ENCODE measurements around the gene MTHFD1L.

Gene MTHFD1L

DNA sequence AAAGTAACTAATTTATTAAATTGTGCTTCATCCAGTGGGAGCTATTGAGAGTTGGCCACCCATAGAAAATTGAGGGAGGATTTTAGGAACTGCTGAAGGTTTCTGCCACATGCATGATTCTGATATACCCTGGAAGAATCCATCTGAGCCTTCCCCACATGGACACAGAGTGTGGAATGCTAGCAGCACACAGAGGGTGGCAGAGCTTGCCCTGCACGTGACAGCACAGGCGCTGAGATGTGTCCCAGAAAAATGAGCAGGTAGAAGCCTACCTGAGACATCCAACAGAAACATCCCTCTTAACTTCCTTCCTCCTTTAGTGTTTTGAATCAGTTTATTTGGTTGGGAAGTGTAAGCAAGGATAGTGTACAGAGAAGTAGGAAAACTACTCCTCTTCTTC, 96.9 kb downstream of the MTHFD1L start:
- Histone ChIP-seq H3K4me1 (ENCODE audit: control insufficient read depth, insufficient read depth, low read length) (no peaks in the 10 kb centered on the region), H3K9me3 (ENCODE audit: control insufficient read depth, insufficient read depth, low read length) (no peaks in the 10 kb centered on the region), H3K36me3 (ENCODE audit: control insufficient read depth, insufficient read depth, low read length) (no peaks in the 10 kb centered on the region; the same call in 1 of the 2 replicates), H3K27ac (ENCODE audit: low read length) (no peak overlapping the region), H3K4me3 (ENCODE audit: low read length) (no peak overlapping the region), H3K27me3 (ENCODE audit: control insufficient read depth, insufficient read depth, low read length) (no peaks in the 10 kb centered on the region)
- no peak for DNase-seq (ENCODE audit: low read depth, low spot score)
- no CpG with 5 or more reads among the region's 2 CpGs for WGBS (ENCODE audit: insufficient coverage, insufficient read length)

GRCh38 chr6:150964765-150965164, 99.3 kb downstream of the MTHFD1L start:
- Histone ChIP-seq H3K4me3 (ENCODE audit: low read length) (no peak overlapping the region), H3K36me3 (ENCODE audit: control insufficient read depth, insufficient read depth, low read length) (no peaks in the 10 kb centered on the region; the same call in 1 of the 2 replicates), H3K27ac (ENCODE audit: low read length) (no peak overlapping the region), H3K4me1 (ENCODE audit: control insufficient read depth, insufficient read depth, low read length) (no peaks in the 10 kb centered on the region), H3K27me3 (ENCODE audit: control insufficient read depth, insufficient read depth, low read length) (no peaks in the 10 kb centered on the region), H3K9me3 (ENCODE audit: control insufficient read depth, insufficient read depth, low read length) (no peaks in the 10 kb centered on the region)
- DNase-seq (ENCODE audit: low read depth, low spot score) = no peak
- WGBS (ENCODE audit: insufficient coverage, insufficient read length) = no CpG with 5 or more reads among the region's 2 CpGs

DNA sequence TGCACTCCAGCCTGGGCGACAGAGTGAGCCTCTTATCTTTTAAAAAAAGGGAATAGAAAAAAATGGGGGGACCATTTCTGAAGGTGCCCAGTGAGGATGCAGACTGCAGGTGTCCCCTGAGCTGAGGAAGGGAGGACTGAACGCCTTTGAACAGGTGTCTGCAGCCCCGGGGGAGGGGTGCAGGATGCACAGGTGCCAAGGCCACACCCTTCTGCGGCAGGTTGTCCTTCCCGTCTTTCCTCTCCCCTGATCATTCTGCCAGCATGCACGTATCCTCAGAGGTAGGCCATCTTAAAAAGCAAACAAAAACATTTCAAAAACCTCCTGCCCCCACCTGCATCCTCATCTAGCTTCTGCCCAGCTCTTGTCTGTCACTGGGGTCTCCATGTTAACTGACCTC, 101.3 kb downstream of the MTHFD1L start:
- no peaks in the 10 kb centered on the region; the same call in 1 of the 2 replicates for H3K36me3 ChIP-seq (ENCODE audit: control insufficient read depth, insufficient read depth, low read length)
- no peaks in the 10 kb centered on the region for H3K4me1 ChIP-seq (ENCODE audit: control insufficient read depth, insufficient read depth, low read length)
- no peak for DNase-seq (ENCODE audit: low read depth, low spot score)
- whole genome bisulfite sequencing (ENCODE audit: insufficient coverage, insufficient read length) = no CpG with 5 or more reads among the region's 6 CpGs
- H3K27me3 ChIP-seq (ENCODE audit: control insufficient read depth, insufficient read depth, low read length) = no peaks in the 10 kb centered on the region
- no peaks in the 10 kb centered on the region for H3K9me3 ChIP-seq (ENCODE audit: control insufficient read depth, insufficient read depth, low read length)
- no peak overlapping the region for H3K27ac ChIP-seq (ENCODE audit: low read length)
- no peak overlapping the region for H3K4me3 ChIP-seq (ENCODE audit: low read length)

DNA sequence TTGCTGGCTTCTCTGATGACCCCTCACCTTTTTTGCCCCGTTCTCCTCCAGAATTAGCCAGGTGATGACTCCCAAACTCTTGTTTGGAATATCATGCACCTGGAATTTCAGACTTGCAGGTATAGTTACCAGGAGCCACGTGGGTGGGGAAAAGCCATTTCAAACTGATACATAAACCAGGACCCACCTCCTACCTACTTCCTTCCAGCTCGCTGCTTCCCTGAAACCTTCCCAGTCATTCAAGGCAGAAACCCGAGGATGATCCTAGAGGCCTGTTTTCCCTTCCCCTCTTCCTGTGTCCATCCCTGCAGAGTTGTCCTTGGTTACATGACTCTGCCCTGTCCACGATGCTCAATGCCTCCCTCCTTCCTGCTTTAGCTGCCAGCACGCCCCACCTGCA, 101.9 kb downstream of the MTHFD1L start:
- Histone ChIP-seq H3K4me3 (ENCODE audit: low read length) (no peak overlapping the region), H3K27ac (ENCODE audit: low read length) (no peak overlapping the region), H3K4me1 (ENCODE audit: control insufficient read depth, insufficient read depth, low read length) (no peaks in the 10 kb centered on the region), H3K36me3 (ENCODE audit: control insufficient read depth, insufficient read depth, low read length) (no peaks in the 10 kb centered on the region; the same call in 1 of the 2 replicates), H3K9me3 (ENCODE audit: control insufficient read depth, insufficient read depth, low read length) (no peaks in the 10 kb centered on the region), H3K27me3 (ENCODE audit: control insufficient read depth, insufficient read depth, low read length) (no peaks in the 10 kb centered on the region)
- no CpG with 5 or more reads among the region's 6 CpGs for WGBS (ENCODE audit: insufficient coverage, insufficient read length)
- DNase-seq (ENCODE audit: low read depth, low spot score) = no peak

GRCh38 chr6:150967910-150968309, 102.4 kb downstream of the MTHFD1L start:
- Histone ChIP-seq H3K9me3 (ENCODE audit: control insufficient read depth, insufficient read depth, low read length) (no peaks in the 10 kb centered on the region), H3K4me3 (ENCODE audit: low read length) (no peak overlapping the region), H3K4me1 (ENCODE audit: control insufficient read depth, insufficient read depth, low read length) (no peaks in the 10 kb centered on the region), H3K36me3 (ENCODE audit: control insufficient read depth, insufficient read depth, low read length) (no peaks in the 10 kb centered on the region; the same call in 1 of the 2 replicates), H3K27ac (ENCODE audit: low read length) (no peak overlapping the region), H3K27me3 (ENCODE audit: control insufficient read depth, insufficient read depth, low read length) (no peaks in the 10 kb centered on the region)
- DNase-seq (ENCODE audit: low read depth, low spot score) = no peak
- no CpG with 5 or more reads among the region's 8 CpGs for WGBS (ENCODE audit: insufficient coverage, insufficient read length)

GRCh38 chr6:150969901-150970300, 104.4 kb downstream of the MTHFD1L start:
- Histone ChIP-seq H3K4me1 (ENCODE audit: control insufficient read depth, insufficient read depth, low read length) (no peaks in the 10 kb centered on the region), H3K36me3 (ENCODE audit: control insufficient read depth, insufficient read depth, low read length) (no peaks in the 10 kb centered on the region; the same call in 1 of the 2 replicates), H3K4me3 (ENCODE audit: low read length) (no peak overlapping the region), H3K9me3 (ENCODE audit: control insufficient read depth, insufficient read depth, low read length) (no peaks in the 10 kb centered on the region), H3K27me3 (ENCODE audit: control insufficient read depth, insufficient read depth, low read length) (no peaks in the 10 kb centered on the region), H3K27ac (ENCODE audit: low read length) (no peak overlapping the region)
- DNase-seq (ENCODE audit: low read depth, low spot score) = no peak
- no CpG with 5 or more reads among the region's 4 CpGs for WGBS (ENCODE audit: insufficient coverage, insufficient read length)

- no peak for DNase-seq (ENCODE audit: low read depth, low spot score)
- no peaks in the 10 kb centered on the region for H3K4me1 ChIP-seq (ENCODE audit: control insufficient read depth, insufficient read depth, low read length)
- no peaks in the 10 kb centered on the region for H3K36me3 ChIP-seq (ENCODE audit: control insufficient read depth, insufficient read depth, low read length)
- no peak overlapping the region for H3K4me3 ChIP-seq (ENCODE audit: low read length)
- H3K27me3 ChIP-seq (ENCODE audit: control insufficient read depth, insufficient read depth, low read length) = no peaks in the 10 kb centered on the region
- H3K9me3 ChIP-seq (ENCODE audit: control insufficient read depth, insufficient read depth, low read length) = no peaks in the 10 kb centered on the region
- no peak overlapping the region for H3K27ac ChIP-seq (ENCODE audit: low read length)
- WGBS (ENCODE audit: insufficient coverage, insufficient read length) = no CpG with 5 or more reads among the region's 8 CpGs
These were observed 105.7 kb downstream of the MTHFD1L start for GRCh38 chr6:150971219-150971618.

GRCh38 chr6:150975136-150975535, 109.6 kb downstream of the MTHFD1L start:
- no CpG with 5 or more reads among the region's 6 CpGs for WGBS (ENCODE audit: insufficient coverage, insufficient read length)
- H3K4me1 ChIP-seq (ENCODE audit: control insufficient read depth, insufficient read depth, low read length) = no peaks in the 10 kb centered on the region
- H3K27me3 ChIP-seq (ENCODE audit: control insufficient read depth, insufficient read depth, low read length) = no peaks in the 10 kb centered on the region
- no peak for DNase-seq (ENCODE audit: low read depth, low spot score)
- no peaks in the 10 kb centered on the region for H3K36me3 ChIP-seq (ENCODE audit: control insufficient read depth, insufficient read depth, low read length)
- H3K9me3 ChIP-seq (ENCODE audit: control insufficient read depth, insufficient read depth, low read length) = no peaks in the 10 kb centered on the region
- no peak overlapping the region for H3K4me3 ChIP-seq (ENCODE audit: low read length)
- no peak overlapping the region for H3K27ac ChIP-seq (ENCODE audit: low read length)

DNA sequence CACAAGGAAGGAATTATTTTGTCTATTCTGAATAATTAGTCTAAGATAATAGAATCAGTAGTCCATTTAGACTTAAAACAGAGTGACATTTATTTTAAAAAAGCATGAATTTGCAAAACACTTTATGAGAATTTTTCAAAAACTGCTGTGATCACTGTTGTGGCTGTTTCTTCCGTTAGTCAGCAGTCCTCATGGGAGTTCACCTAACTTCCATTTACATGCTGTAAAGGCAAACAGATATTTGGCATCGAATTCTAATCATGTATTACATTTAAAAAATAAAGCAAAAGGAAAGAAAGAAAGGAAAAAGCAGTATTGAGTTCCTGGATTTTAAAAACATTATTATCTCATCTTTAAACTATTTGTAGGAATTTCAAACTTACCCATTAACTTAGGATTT, 111.8 kb downstream of the MTHFD1L start:
- Histone ChIP-seq H3K27ac (ENCODE audit: low read length) (no peak overlapping the region), H3K4me3 (ENCODE audit: low read length) (no peak overlapping the region), H3K36me3 (ENCODE audit: control insufficient read depth, insufficient read depth, low read length) (no peaks in the 10 kb centered on the region), H3K4me1 (ENCODE audit: control insufficient read depth, insufficient read depth, low read length) (no peaks in the 10 kb centered on the region), H3K9me3 (ENCODE audit: control insufficient read depth, insufficient read depth, low read length) (no peaks in the 10 kb centered on the region), H3K27me3 (ENCODE audit: control insufficient read depth, insufficient read depth, low read length) (no peaks in the 10 kb centered on the region)
- DNase-seq (ENCODE audit: low read depth, low spot score) = no peak
- WGBS (ENCODE audit: insufficient coverage, insufficient read length) = no CpG with 5 or more reads among the region's 2 CpGs

DNA sequence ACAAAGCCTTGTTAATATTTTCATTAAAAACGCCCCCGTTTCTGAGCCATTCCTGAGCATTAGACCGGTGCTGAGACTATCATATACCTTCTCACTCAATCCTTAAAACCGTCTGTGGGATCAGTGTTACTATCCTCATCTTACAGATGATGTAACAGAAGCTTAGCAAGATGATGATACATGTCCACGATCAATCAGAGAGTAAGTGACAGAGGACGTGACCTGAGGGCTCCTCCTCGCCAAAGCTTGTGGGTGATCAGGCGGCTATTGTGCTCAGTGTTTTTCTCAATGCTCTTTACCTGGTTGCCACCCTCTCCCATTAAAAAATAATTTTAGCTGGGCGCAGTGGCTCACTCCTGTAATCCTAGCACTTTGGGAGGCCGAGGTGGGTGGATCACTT, 113.1 kb downstream of the MTHFD1L start:
- no peak for DNase-seq (ENCODE audit: low read depth, low spot score)
- WGBS (ENCODE audit: insufficient coverage, insufficient read length) = no CpG with 5 or more reads among the region's 10 CpGs
- no peaks in the 10 kb centered on the region for H3K36me3 ChIP-seq (ENCODE audit: control insufficient read depth, insufficient read depth, low read length)
- no peak overlapping the region for H3K27ac ChIP-seq (ENCODE audit: low read length)
- no peaks in the 10 kb centered on the region for H3K4me1 ChIP-seq (ENCODE audit: control insufficient read depth, insufficient read depth, low read length)
- H3K4me3 ChIP-seq (ENCODE audit: low read length) = no peak overlapping the region
- H3K9me3 ChIP-seq (ENCODE audit: control insufficient read depth, insufficient read depth, low read length) = no peaks in the 10 kb centered on the region
- no peaks in the 10 kb centered on the region for H3K27me3 ChIP-seq (ENCODE audit: control insufficient read depth, insufficient read depth, low read length)

DNA sequence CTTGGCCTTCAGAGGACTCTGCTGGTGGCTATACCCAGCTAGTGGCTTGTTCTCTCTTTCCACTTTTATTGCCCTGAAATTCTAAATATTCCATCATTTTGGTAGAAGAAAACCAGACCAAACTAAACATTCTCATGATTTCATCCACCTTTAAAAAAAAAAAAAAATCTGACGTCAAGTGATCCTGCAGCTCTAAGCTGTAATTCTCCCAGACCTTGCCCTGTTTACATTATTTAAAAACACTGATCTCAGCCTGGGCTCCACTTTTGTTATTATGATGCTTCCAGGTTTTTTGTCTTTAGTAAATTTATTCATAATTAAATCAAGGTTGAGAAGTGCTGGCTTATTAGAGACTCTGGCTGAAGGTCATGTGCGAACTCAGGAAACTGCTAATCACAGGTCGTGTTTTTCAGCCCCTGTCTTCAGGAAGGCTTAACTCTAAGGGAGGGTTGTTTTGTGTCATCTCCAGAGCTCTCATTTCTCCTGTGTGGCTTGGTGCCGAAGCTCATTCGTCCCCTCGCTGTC, 114.4 kb downstream of the MTHFD1L start:
- Histone ChIP-seq H3K27me3 (ENCODE audit: control insufficient read depth, insufficient read depth, low read length) (no peaks in the 10 kb centered on the region), H3K36me3 (ENCODE audit: control insufficient read depth, insufficient read depth, low read length) (no peaks in the 10 kb centered on the region), H3K27ac (ENCODE audit: low read length) (no peak overlapping the region), H3K4me1 (ENCODE audit: control insufficient read depth, insufficient read depth, low read length) (no peaks in the 10 kb centered on the region), H3K4me3 (ENCODE audit: low read length) (no peak overlapping the region), H3K9me3 (ENCODE audit: control insufficient read depth, insufficient read depth, low read length) (no peaks in the 10 kb centered on the region)
- WGBS (ENCODE audit: insufficient coverage, insufficient read length) = no CpG with 5 or more reads among the region's 6 CpGs
- DNase-seq (ENCODE audit: low read depth, low spot score) = no peak
